ENCODE measurements around the gene RAB3A.
"Not testable (repeated sequence)": the region's sequence is repeated elsewhere in the genome, so short reads cannot be mapped to it uniquely, and the experiment has no call there.

RAB3A gene

GRCh38 chr19:18167975-18168645, 35.7 kb downstream of the RAB3A start:
- DNase-seq = peak; percentile 48 to 60

GRCh38 chr19:18167011-18167410, 36.8 kb downstream of the RAB3A start:
- DNase-seq = no peak

- no peak for DNase-seq
Observed at GRCh38 chr19:18165794-18166544, 37.9 kb downstream of the RAB3A start.

- DNase-seq = no peak
Observed at GRCh38 chr19:18164072-18164471, 39.8 kb downstream of the RAB3A start.

GRCh38 chr19:18161636-18162002, 42.2 kb downstream of the RAB3A start:
- no peak for DNase-seq

- peak; percentile 74 to 77 for DNase-seq
Observed at GRCh38 chr19:18160971-18161635, 42.7 kb downstream of the RAB3A start.

GRCh38 chr19:18160493-18160970, 43.3 kb downstream of the RAB3A start:
- no peak for DNase-seq

- DNase-seq = no peak
Observed at GRCh38 chr19:18159810-18160209, 44.0 kb downstream of the RAB3A start.

- DNase-seq = not testable (repeated sequence)
Observed at GRCh38 chr19:18159059-18159616, 44.7 kb downstream of the RAB3A start.

GRCh38 chr19:18158467-18158866, 45.4 kb downstream of the RAB3A start:
- DNase-seq = no peak

- DNase-seq = no peak
Observed at GRCh38 chr19:18157465-18158063, 46.3 kb downstream of the RAB3A start.

- no peak for DNase-seq
Observed at GRCh38 chr19:18156841-18157464, 46.9 kb downstream of the RAB3A start.

GRCh38 chr19:18156268-18156667, 47.6 kb downstream of the RAB3A start:
- DNase-seq = no peak

- DNase-seq = no peak
Observed at GRCh38 chr19:18155095-18156087, 48.5 kb downstream of the RAB3A start.

- DNase-seq = peak in 1 of 2 donors; percentile 40
Observed at GRCh38 chr19:18153556-18154134, 50.2 kb downstream of the RAB3A start.

- DNase-seq = peak; percentile 98 to 99
Observed at GRCh38 chr19:18152817-18153555, 50.9 kb downstream of the RAB3A start, which contains the start of gene PIK3R2. Gene PIK3R2 (plus strand): TSS chr19:18153163. CDS start chr19:18155880, 2,717 bp downstream.

GRCh38 chr19:18152442-18152816, 51.4 kb downstream of the RAB3A start:
- DNase-seq = peak; percentile 91 to 95

GRCh38 chr19:18150776-18151624, 52.8 kb downstream of the RAB3A start:
- no peak for DNase-seq

- DNase-seq = no peak
Observed at GRCh38 chr19:18149596-18149975, 54.3 kb downstream of the RAB3A start.
